Parathyroid adenoma (tissue), 2 donors: ENCODE measurements around the gene DALRD3.

Experiments used
- H2AFZ ChIP-seq: fragments of 300-600 bp; sonication (generic); one replicate; pipeline ENCODE4 v1.7.0; 2017; ENCODE audit warnings: antibody characterized with exemption, mild to moderate bottlenecking
- H3K27ac ChIP-seq: fragments of 300-600 bp; sonication (generic); one replicate; pipeline ENCODE4 v1.7.0; 2017
- H3K27me3 ChIP-seq: fragments of 300-600 bp; sonication (generic); one replicate; pipeline ENCODE4 v1.7.0; 2017; ENCODE audit warnings: low read length; ENCODE audit not compliant: control insufficient read depth, insufficient read depth
- H3K36me3 ChIP-seq: fragments of 300-600 bp; sonication (generic); one replicate; pipeline ENCODE4 v1.7.0; 2017; ENCODE audit warnings: low read length; ENCODE audit not compliant: control insufficient read depth, insufficient read depth
- H3K4me1 ChIP-seq: fragments of 300-600 bp; sonication (generic); one replicate; pipeline ENCODE4 v1.7.0; 2017; ENCODE audit warnings: control low read depth
- H3K4me2 ChIP-seq: fragments of 300-600 bp; sonication (generic); one replicate; pipeline ENCODE4 v1.7.0; 2017; ENCODE audit warnings: low read length
- H3K4me3 ChIP-seq: fragments of 300-600 bp; sonication (generic); one replicate; pipeline ENCODE4 v1.7.0; 2017; ENCODE audit warnings: low read depth, low read length
- H3K79me2 ChIP-seq: fragments of 300-600 bp; sonication (generic); one replicate; pipeline ENCODE4 v1.7.0; 2017; ENCODE audit warnings: control low read depth
- H3K9ac ChIP-seq: fragments of 300-600 bp; sonication (generic); one replicate; pipeline ENCODE4 v1.7.0; 2017; ENCODE audit warnings: mild to moderate bottlenecking
- H3K9me3 ChIP-seq: fragments of 300-600 bp; sonication (generic); one replicate; pipeline ENCODE4 v1.7.0; 2017; ENCODE audit warnings: low read length; ENCODE audit not compliant: control insufficient read depth
- TF ChIP-seq, protein P1 (sequence below): fragments of 300-600 bp; sonication (generic); IDR thresholded peaks from one replicate; pipeline ENCODE4 v1.7.0; 2017; ENCODE audit warnings: antibody characterized with exemption, mild to moderate bottlenecking
- donor health status: primary hyperparathyroidism.

The DALRD3 gene

DNA sequence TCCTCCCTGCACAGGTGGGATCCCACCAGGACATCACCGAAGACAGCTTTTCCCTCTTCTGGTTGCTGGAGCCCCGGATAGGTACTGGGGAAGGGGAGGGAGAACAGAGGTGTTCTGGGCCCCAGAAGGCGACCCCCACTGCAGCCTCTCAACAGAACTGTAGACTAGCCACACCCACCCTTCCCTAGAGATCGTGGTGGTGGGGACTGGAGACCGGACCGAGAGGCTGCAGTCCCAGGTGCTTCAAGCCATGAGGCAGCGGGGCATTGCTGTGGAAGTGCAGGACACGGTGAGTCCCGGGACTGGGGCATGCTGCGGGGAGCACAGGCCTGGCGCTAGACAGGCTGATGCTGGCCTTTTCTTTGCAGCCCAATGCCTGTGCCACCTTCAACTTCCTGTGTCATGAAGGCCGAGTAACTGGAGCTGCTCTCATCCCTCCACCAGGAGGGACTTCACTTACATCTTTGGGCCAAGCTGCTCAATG, 4.3 kb upstream of the DALRD3 start:
- TF ChIP-seq, protein P1, sequence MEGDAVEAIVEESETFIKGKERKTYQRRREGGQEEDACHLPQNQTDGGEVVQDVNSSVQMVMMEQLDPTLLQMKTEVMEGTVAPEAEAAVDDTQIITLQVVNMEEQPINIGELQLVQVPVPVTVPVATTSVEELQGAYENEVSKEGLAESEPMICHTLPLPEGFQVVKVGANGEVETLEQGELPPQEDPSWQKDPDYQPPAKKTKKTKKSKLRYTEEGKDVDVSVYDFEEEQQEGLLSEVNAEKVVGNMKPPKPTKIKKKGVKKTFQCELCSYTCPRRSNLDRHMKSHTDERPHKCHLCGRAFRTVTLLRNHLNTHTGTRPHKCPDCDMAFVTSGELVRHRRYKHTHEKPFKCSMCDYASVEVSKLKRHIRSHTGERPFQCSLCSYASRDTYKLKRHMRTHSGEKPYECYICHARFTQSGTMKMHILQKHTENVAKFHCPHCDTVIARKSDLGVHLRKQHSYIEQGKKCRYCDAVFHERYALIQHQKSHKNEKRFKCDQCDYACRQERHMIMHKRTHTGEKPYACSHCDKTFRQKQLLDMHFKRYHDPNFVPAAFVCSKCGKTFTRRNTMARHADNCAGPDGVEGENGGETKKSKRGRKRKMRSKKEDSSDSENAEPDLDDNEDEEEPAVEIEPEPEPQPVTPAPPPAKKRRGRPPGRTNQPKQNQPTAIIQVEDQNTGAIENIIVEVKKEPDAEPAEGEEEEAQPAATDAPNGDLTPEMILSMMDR: no peak
- Histone ChIP-seq H3K4me1 (peaks cover 8% of the 10 kb centered on the region), H3K4me2 (peak overlapping the region; percentile 100)

DNA sequence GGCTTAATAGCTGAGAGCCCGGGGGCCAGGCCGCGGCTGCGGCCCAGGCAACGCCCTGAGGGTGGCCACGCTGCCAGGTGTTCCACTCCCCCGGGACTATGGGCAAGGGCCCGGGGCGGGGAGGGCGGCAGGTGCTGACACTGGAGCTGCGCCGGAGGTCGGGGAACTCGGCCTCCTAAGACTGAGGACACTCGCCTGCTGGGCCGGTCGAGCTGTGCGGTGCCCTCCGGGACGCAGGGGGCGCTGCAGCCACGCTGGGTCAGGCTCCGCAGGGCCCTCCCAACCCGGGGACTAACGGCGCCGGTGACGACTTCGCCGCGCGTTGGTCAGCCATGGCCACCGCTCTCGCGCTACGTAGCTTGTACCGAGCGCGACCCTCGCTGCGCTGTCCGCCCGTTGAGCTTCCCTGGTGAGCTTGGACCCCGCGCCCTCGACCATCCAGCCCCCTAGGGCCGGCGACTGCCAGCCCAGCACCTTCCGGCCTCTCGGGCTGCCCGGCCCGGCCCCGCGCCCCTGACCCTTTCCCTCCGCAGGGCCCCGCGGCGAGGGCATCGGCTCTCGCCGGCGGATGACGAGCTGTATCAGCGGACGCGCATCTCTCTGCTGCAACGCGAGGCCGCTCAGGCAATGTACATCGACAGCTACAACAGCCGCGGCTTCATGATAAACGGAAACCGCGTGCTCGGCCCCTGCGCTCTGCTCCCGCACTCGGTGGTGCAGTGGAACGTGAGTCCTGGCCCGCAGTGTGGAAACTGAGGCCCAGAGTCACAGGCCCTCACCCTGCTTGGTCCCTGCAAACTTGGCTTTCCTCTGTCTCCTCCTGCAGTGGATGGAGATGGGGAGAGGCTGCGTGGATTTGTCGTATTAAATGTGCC, 3.7 kb upstream of the DALRD3 start, which contains the start of gene NDUFAF3:
Gene NDUFAF3, plus strand, starts transcription at position 309 of the 875 bp plus-strand sequence. Its CDS starts 24 bp downstream, at position 333.
- Histone ChIP-seq H3K4me1 (peaks cover 12% of the 10 kb centered on the region), H3K9ac (peak within 1 kb of the TSS; percentile 91), H2AFZ (peak within 1 kb of the TSS; percentile 92), H3K9me3 (no peaks in the 10 kb centered on the region), H3K27me3 (no peaks in the 10 kb centered on the region), H3K79me2 (peaks cover 3% of the 10 kb centered on the region), H3K4me2 (peak within 1 kb of the TSS; percentile 100), H3K4me3 (peak within 1 kb of the TSS; percentile 92), H3K36me3 (no peaks in the 10 kb centered on the region), H3K27ac (peak within 1 kb of the TSS; percentile 97)
- TF ChIP-seq, protein P1: peak; percentile 98

More for the DNA sequence above, 4.3 kb upstream of the DALRD3 start:
- Histone ChIP-seq H3K36me3 (no peaks in the 10 kb centered on the region), H3K27me3 (no peaks in the 10 kb centered on the region), H3K79me2 (peaks cover 2% of the 10 kb centered on the region), H3K4me3 (peak overlapping the region; percentile 92), H2AFZ (no peak overlapping the region), H3K9me3 (no peaks in the 10 kb centered on the region), H3K9ac (peak overlapping the region; percentile 83), H3K27ac (peak overlapping the region; percentile 97)

GRCh38 chr3:49021213-49021812, 2.9 kb upstream of the DALRD3 start:
- H3K4me1 ChIP-seq: peaks cover 12% of the 10 kb centered on the region

GRCh38 chr3:49020330-49021212, 2.2 kb upstream of the DALRD3 start:
- H3K4me1 ChIP-seq: peaks cover 12% of the 10 kb centered on the region
- H3K9ac ChIP-seq: peak overlapping the region; percentile 91
- no peaks in the 10 kb centered on the region for H3K9me3 ChIP-seq
- H3K4me2 ChIP-seq: peak overlapping the region; percentile 100
- no peaks in the 10 kb centered on the region for H3K27me3 ChIP-seq
- peak overlapping the region; percentile 92 for H2AFZ ChIP-seq
- H3K27ac ChIP-seq: peak overlapping the region; percentile 97
- H3K79me2 ChIP-seq: peaks cover 3% of the 10 kb centered on the region
- H3K36me3 ChIP-seq: no peaks in the 10 kb centered on the region
- peak overlapping the region; percentile 92 for H3K4me3 ChIP-seq
- TF ChIP-seq, protein P1: no peak

More at GRCh38 chr3:49021213-49021812, 2.9 kb upstream of the DALRD3 start:
- Histone ChIP-seq H3K36me3 (no peaks in the 10 kb centered on the region), H3K4me3 (peak overlapping the region; percentile 92), H3K9me3 (no peaks in the 10 kb centered on the region), H3K27ac (peak overlapping the region; percentile 97), H3K27me3 (no peaks in the 10 kb centered on the region), H3K79me2 (peaks cover 3% of the 10 kb centered on the region), H2AFZ (peak overlapping the region; percentile 92), H3K9ac (peak overlapping the region; percentile 91), H3K4me2 (peak overlapping the region; percentile 100)
- TF ChIP-seq, protein P1: no peak
